Choroid plexus epithelial cell (primary cell): Measurements from ENCODE around the gene CAPG.

Source experiments
- DNase-seq: peaks from one replicate; pipeline ENCODE4 v3.0.0-alpha.2; 2010; ENCODE audit warnings: low read depth
- H3K4me3 ChIP-seq: 2 replicates; pipeline ENCODE4 v1.5.1; 2011; ENCODE audit warnings: low read depth, mild to moderate bottlenecking, control low read depth, low read length, moderate library complexity
- CTCF ChIP-seq: conservative IDR thresholded peaks from 2 replicates; pipeline ENCODE4 v1.5.1; 2011; ENCODE audit warnings: low read depth, mild to moderate bottlenecking, control low read depth, inconsistent platforms, low read length, moderate library complexity

Gene CAPG

GRCh38 chr2:85438201-85439024, 28.2 kb upstream of the CAPG start:
- H3K4me3 ChIP-seq: peak overlapping the region; percentile 44
- no peak for TF ChIP-seq CTCF

GRCh38 chr2:85437488-85438200, 27.5 kb upstream of the CAPG start:
- peak overlapping the region; percentile 44 for H3K4me3 ChIP-seq
- DNase-seq: peak; percentile 87
- no peak for TF ChIP-seq CTCF

More at GRCh38 chr2:85438201-85439024, 28.2 kb upstream of the CAPG start:
- DNase-seq: no peak

GRCh38 chr2:85436836-85437487, 26.8 kb upstream of the CAPG start:
- peak; percentile 22 for DNase-seq
- no peak for TF ChIP-seq CTCF
- H3K4me3 ChIP-seq: no peak overlapping the region

DNA sequence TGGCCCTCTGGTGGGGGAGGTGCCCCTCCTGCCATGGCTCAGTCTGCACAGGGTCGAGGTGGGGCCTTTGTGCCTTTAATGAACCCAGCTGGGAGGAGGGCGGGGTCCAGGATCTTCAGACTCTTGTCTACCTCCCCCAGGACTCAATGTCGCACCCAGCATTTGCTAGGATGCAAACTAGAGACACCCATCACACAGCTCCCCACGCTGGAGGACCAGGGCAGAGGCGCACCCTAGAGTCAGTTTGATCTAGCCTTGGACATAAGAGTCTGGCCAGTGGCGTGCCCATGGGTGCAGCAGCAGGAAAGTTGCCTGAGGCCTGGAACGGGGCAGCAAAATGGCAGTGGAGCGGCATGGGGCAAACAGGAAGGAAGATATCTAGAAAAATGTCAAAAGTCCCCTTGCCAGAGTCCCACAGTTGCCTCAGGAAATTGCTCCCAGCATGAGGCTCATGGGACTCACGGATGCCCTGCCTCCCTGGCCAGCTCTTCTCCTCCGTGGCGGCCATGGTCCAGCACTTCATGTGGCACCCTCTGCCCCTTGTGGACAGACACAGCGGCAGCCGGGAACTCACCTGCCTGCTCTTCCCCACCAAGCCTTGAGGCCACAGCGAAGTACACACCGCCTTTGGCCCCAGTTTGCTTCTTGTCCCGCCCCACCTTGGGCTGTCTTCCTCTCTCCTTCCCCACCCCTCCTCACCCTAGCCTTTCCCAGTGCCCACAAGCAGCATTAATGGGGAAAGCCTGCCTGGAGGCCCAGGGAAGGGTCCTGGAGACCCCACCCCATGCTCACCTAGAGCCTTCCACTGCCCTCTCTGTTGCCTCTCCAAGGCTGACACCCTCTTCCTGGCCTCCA, 26.0 kb upstream of the CAPG start:
- no peak overlapping the region for H3K4me3 ChIP-seq
- no peak for DNase-seq
- no peak for TF ChIP-seq CTCF

DNA sequence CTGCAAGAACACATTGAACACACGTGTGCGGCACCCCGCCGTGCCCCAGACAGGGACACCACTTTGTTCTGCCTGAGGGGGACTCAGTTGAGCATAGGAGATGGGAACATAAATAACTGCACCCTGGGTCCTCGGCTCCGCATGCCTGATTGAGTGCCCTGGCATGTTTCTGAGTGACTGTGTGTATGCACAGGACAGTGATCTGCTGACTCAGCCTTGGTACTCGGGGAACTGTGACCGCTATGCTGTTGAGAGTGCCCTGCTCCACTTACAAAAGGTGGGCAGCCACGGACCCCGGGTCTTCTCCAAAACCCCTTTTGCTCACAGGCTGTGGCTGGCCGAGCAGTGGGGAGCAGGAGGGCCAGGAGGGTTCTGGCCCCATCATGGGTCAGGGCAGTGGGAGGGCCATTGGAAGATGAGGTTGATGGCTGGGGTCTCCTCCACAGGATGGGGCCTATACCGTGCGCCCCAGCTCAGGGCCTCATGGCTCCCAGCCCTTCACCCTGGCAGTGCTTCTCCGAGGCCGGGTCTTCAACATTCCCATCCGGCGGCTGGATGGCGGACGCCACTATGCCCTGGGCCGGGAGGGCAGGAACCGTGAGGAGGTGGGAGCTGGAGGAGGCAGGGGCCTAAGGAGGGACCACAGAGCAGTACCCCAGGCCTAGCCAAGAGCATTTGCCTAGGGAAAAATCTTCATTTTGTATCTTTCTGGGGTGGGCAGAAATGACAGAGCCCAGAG, 25.2 kb upstream of the CAPG start:
- no peak overlapping the region for H3K4me3 ChIP-seq
- no peak for TF ChIP-seq CTCF
- no peak for DNase-seq

GRCh38 chr2:85434696-85435095, 24.5 kb upstream of the CAPG start:
- DNase-seq: no peak
- no peak overlapping the region for H3K4me3 ChIP-seq
- no peak for TF ChIP-seq CTCF
